ENCODE results near the gene DCT.

DCT gene

GRCh38 chr13:94395860-94396259, 83.6 kb downstream of the DCT start:
- no peak for DNase-seq (ENCODE audit: low spot score)

- DNase-seq (ENCODE audit: low spot score) = no peak
These were observed 84.8 kb downstream of the DCT start for GRCh38 chr13:94394723-94395122.

GRCh38 chr13:94390881-94391280, 88.6 kb downstream of the DCT start:
- DNase-seq (ENCODE audit: low spot score) = no peak

- DNase-seq (ENCODE audit: low spot score) = no peak
These were observed 89.7 kb downstream of the DCT start for GRCh38 chr13:94389604-94390351.

- no peak for DNase-seq (ENCODE audit: low spot score)
These were observed 92.4 kb downstream of the DCT start for GRCh38 chr13:94387047-94387446.

Data from iPS-NIHi11 (cell line).